MCF 10A (cell line): ENCODE data around the gene MORF4L1. TPM values are rescaled to one million over a fixed set of nuclear protein-coding genes. Genes with fewer than 3 reads are reported as not detected.
"Not testable (repeated sequence)": the region's sequence is repeated elsewhere in the genome, so short reads cannot be mapped to it uniquely, and the experiment has no call there.

Experiments used
- BruUV-seq: library from RNA; stranded (reverse); fragments of 400-500 nt; replicated peaks from 2 replicates; lab custom pipeline; 2021; lab: Mats Ljungman, UMichigan
- CTCF ChIA-PET: fragments of 300-600 bp; sonication (Branson Sonifier 250); formaldehyde crosslinking; extraction: SDS; loops from one replicate; lab custom pipeline; 2021; ENCODE audit warnings: antibody characterized with exemption, inconsistent platforms; lab: Yijun Ruan, JAX
- POLR2A ChIA-PET: fragments of 300-600, 350-650 bp; sonication (Branson Sonifier 250); formaldehyde crosslinking; extraction: SDS; loops from one replicate; lab custom pipeline; 2020; ENCODE audit warnings: antibody characterized with exemption, inconsistent platforms; lab: Yijun Ruan, JAX
- DNase-seq: peaks from one replicate; pipeline ENCODE4 v3.0.0-alpha.2; 2018; ENCODE audit not compliant: unreplicated experiment
- H3K27ac Mint-ChIP-seq: one replicate; pipeline ENCODE4 v1.8.0; 2022; ENCODE audit warnings: mild to moderate bottlenecking, low read depth, mixed read lengths; ENCODE audit not compliant: unreplicated experiment
- H3K27me3 Mint-ChIP-seq: one replicate; pipeline ENCODE4 v1.8.0; 2022; ENCODE audit warnings: mixed read lengths; ENCODE audit not compliant: insufficient read depth, unreplicated experiment
- H3K36me3 Mint-ChIP-seq: one replicate; pipeline ENCODE4 v1.8.0; 2022; ENCODE audit warnings: mild to moderate bottlenecking, moderate library complexity, mixed read lengths; ENCODE audit not compliant: insufficient read depth, unreplicated experiment
- H3K4me1 Mint-ChIP-seq: one replicate; pipeline ENCODE4 v1.8.0; 2022; ENCODE audit warnings: mixed read lengths; ENCODE audit not compliant: insufficient read depth, unreplicated experiment
- H3K4me3 Mint-ChIP-seq: one replicate; pipeline ENCODE4 v1.8.0; 2022; ENCODE audit warnings: mild to moderate bottlenecking, moderate library complexity, mixed read lengths; ENCODE audit not compliant: unreplicated experiment
- H3K9me3 Mint-ChIP-seq: one replicate; pipeline ENCODE4 v1.8.0; 2022; ENCODE audit warnings: mixed read lengths; ENCODE audit not compliant: unreplicated experiment
- CTCF ChIP-seq: fragments of 200-600 bp; IDR thresholded peaks from one replicate; pipeline ENCODE4 v1.8.0; 2022; ENCODE audit warnings: antibody characterized with exemption, mild to moderate bottlenecking; ENCODE audit not compliant: unreplicated experiment
- intact Hi-C: fragments of 100-400 bp; cut with micrococcal nuclease; formaldehyde crosslinking; loops from 2 replicates; pipeline ENCODE4 v1.14.1; 2022
- total RNA-seq: library from RNA; stranded (reverse); gene quantifications from 2 replicates; pipeline ENCODE4 v1.2.3, GENCODE V29; 2022

MORF4L1 gene
- total RNA-seq, 1 experiment from 2014 or later, result 264 TPM

DNA sequence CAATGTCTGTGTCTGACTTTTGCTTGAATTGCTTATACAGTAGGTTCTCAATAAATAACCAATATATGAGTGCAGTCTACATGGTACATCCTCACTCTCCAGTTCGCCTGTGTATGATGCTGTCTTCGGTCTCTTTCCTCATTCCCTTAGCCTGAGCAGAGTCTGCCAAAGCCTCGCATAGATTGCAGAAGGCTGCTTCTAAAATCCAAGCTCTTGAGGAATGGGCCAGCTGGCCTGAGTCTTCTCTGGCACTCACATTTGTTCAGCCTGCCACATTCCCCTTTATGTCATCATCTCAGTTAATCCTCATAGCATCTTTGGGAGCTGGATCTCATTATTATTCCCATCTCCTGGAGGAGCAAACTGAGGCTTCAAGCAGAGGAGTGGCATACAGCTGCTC, 34.2 kb upstream of the MORF4L1 start:
- no TSS peak for BruUV-seq
- ChIA-PET POLR2A (interaction anchor here (1.2 kb wide), 1 partner anchor 19 kb away, joined by 3 read pairs; no protein-coding TSS in a partner anchor), CTCF (no interaction called here)
- no peak for DNase-seq
- no peaks in the 10 kb centered on the region for H3K9me3 Mint-ChIP-seq
- no peak overlapping the region for H3K4me3 Mint-ChIP-seq
- no peaks in the 10 kb centered on the region for H3K27me3 Mint-ChIP-seq
- intact Hi-C loops, result no loop called here
- H3K4me1 Mint-ChIP-seq, result no peaks in the 10 kb centered on the region
- H3K36me3 Mint-ChIP-seq, result no peaks in the 10 kb centered on the region
- no peak for TF ChIP-seq CTCF
- H3K27ac Mint-ChIP-seq, result peak overlapping the region; percentile 65

GRCh38 chr15:78839151-78839550, 33.5 kb upstream of the MORF4L1 start:
- H3K27ac Mint-ChIP-seq, result not testable (repeated sequence)

DNA sequence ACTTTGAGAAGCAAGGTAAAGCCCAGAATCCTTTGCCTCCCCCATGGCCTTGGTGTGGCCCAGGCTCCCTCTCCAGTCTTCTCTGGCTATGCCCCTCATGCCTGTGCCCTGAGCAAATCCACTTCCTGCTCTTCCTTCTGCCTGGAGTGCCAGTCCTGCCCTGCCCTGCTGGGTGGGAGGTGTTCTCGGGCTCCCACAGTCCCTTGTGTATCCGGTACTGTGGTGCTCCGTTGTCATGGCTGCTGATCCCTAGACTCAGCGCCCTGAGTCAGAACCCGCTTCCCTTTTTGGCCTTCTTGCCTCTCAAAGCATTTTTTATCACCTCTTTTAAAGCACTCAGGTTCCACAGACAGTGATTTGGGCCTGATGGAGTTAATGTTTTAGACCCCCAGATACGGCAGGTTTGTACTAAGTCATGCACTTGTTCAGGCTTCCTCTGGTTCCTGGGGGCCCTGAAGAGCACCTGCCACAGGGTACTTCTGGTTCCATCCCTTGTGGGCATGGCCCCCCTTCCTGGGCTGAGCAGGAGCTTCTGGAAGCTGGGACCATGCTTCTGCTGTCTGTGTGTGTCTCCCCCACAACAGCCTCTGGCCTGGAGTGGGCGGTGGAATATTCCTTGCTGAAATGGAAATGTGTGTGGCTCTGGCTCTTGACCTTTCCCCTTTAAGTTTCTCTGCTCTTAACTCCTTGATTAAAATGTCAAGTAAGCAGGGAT, 31.9 kb upstream of the MORF4L1 start:
- Mint-ChIP-seq H3K27ac (no peak overlapping the region), H3K9me3 (no peaks in the 10 kb centered on the region), H3K4me1 (no peaks in the 10 kb centered on the region), H3K4me3 (no peak overlapping the region), H3K27me3 (no peaks in the 10 kb centered on the region), H3K36me3 (no peaks in the 10 kb centered on the region)
- TF ChIP-seq CTCF, result no peak
- POLR2A ChIA-PET, result no interaction called here
- intact Hi-C loops, result no loop called here
- CTCF ChIA-PET, result no interaction called here
- no TSS peak for BruUV-seq
- DNase-seq, result no peak

More at GRCh38 chr15:78839151-78839550, 33.5 kb upstream of the MORF4L1 start:
- H3K27me3 Mint-ChIP-seq, H3K36me3 Mint-ChIP-seq, intact Hi-C loops, BruUV-seq, H3K4me1 Mint-ChIP-seq, H3K9me3 Mint-ChIP-seq, DNase-seq, H3K4me3 Mint-ChIP-seq: not testable (repeated sequence)
- CTCF ChIA-PET, result interaction anchor here (1.2 kb wide), 1 partner anchor 87 kb away, joined by 3 read pairs; no protein-coding TSS in a partner anchor
- POLR2A ChIA-PET, result interaction anchor here (0.7 to 1.2 kb wide), 2 partner anchors 19 to 398 kb away, joined by 3 read pairs; no protein-coding TSS in a partner anchor

DNA sequence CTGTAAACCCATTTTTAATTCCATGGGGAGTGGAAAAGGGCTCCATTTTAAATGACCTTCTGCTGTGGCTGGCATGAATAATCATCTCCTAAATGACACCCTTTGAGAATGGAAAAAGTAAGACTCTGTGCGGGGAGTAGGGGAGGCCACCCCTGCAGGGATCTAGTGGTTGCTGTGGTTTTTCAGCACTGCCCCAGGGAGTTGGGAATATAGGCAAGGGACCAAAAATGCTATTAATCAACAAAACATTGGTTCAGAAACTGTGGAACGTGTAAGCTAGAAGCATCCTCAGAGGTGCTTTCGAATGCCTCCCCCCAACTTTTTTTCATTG, 31.3 kb upstream of the MORF4L1 start:
- Mint-ChIP-seq H3K27me3 (no peaks in the 10 kb centered on the region), H3K9me3 (no peaks in the 10 kb centered on the region), H3K4me3 (no peak overlapping the region), H3K27ac (no peak overlapping the region), H3K36me3 (no peaks in the 10 kb centered on the region), H3K4me1 (no peaks in the 10 kb centered on the region)
- TF ChIP-seq CTCF, result no peak
- intact Hi-C loops, result no loop called here
- ChIA-PET POLR2A (no interaction called here), CTCF (interaction anchor here (1.2 kb wide), 1 partner anchor 29 kb away, joined by 3 read pairs; no protein-coding TSS in a partner anchor)
- BruUV-seq, result no TSS peak
- no peak for DNase-seq
